Prostate gland (tissue), 2 donors: ENCODE results near the gene LONP2. TPM values are rescaled to one million over a fixed set of nuclear protein-coding genes. Genes with fewer than 3 reads are reported as not detected.
"Not testable (repeated sequence)": the region's sequence is repeated elsewhere in the genome, so short reads cannot be mapped to it uniquely, and the experiment has no call there.

Experiments
- DNase-seq: peaks from one replicate; pipeline ENCODE4 v3.0.0-alpha.2; 2019; ENCODE audit warnings: low spot score
- H3K27ac ChIP-seq, 2 donors: fragments of 200-600 bp; sonication (generic); 2 replicates each; pipeline ENCODE4 v1.5.1; 2017 to 2019
- H3K27me3 ChIP-seq: fragments of 200-600 bp; sonication (generic); replicated peaks from 2 replicates; pipeline ENCODE4 v1.5.1; 2019; ENCODE audit not compliant: insufficient read depth
- H3K36me3 ChIP-seq, 2 donors: fragments of 200-600 bp; sonication (generic); 1 replicate in 1 of 2; 2 replicates in 1 of 2; pipeline versions ENCODE4 v1.5.1 to v1.8.1; 2017 to 2019
- H3K4me1 ChIP-seq: fragments of 200-600 bp; sonication (generic); replicated peaks from 2 replicates; pipeline ENCODE4 v1.5.1; 2019
- H3K4me3 ChIP-seq, 2 donors: fragments of 200-600 bp; sonication (generic); 2 replicates each; pipeline ENCODE4 v1.5.1; 2017 to 2019
- H3K9me3 ChIP-seq: fragments of 200-600 bp; sonication (generic); 2 replicates; pipeline ENCODE4 v1.5.1; 2017
- POLR2A ChIP-seq: fragments of 450-650 bp; IDR thresholded peaks from one replicate; pipeline ENCODE4 v1.6.1; 2016; ENCODE audit warnings: antibody characterized with exemption, mild to moderate bottlenecking
- POLR2AphosphoS5 ChIP-seq: sonication (generic); formaldehyde crosslinking; IDR thresholded peaks from one replicate; pipeline ENCODE4 v1.6.1; 2017; ENCODE audit warnings: antibody characterized with exemption
- WGBS: methylation state at CpG from one replicate; pipeline ENCODE4 v1.1.5; 2018; 5-methylcytosine and 5-hydroxymethylcytosine counted together
- intact Hi-C: fragments of 100-400 bp; cut with DNase I; formaldehyde crosslinking; loops from one replicate; pipeline ENCODE4 v1.14.2; 2022
- total RNA-seq, 2 donors: library from RNA; depleted of rRNA; stranded (reverse); fragments of >200 nt; gene quantifications; one replicate each; pipeline ENCODE4 v1.1.0, GENCODE V29; 2016
- TF ChIP-seq, protein P1 (sequence below), 4 experiments: fragments of 200-600 bp in 2 of 4; fragments of 450-650 bp in 2 of 4; sonication (generic) in 2 of 4; IDR thresholded peaks; 1 replicate in 3 of 4; 2 replicates in 1 of 4; pipeline ENCODE4 v1.5.1; 2016 to 2019; ENCODE audit warnings: antibody characterized with exemption in 4 of 4, mild to moderate bottlenecking in 2 of 4, moderate library complexity in 2 of 4

Gene LONP2
- total RNA-seq, 2 donors from 2014 or later, result 74.6 to 81.0 TPM

- Histone ChIP-seq H3K27ac (no peak overlapping the region), H3K27me3 (no peaks in the 10 kb centered on the region), H3K9me3 (no peaks in the 10 kb centered on the region), H3K4me1 (no peaks in the 10 kb centered on the region), H3K36me3 (no peaks in the 10 kb centered on the region), H3K4me3 (no peak overlapping the region)
- TF ChIP-seq, protein P1, sequence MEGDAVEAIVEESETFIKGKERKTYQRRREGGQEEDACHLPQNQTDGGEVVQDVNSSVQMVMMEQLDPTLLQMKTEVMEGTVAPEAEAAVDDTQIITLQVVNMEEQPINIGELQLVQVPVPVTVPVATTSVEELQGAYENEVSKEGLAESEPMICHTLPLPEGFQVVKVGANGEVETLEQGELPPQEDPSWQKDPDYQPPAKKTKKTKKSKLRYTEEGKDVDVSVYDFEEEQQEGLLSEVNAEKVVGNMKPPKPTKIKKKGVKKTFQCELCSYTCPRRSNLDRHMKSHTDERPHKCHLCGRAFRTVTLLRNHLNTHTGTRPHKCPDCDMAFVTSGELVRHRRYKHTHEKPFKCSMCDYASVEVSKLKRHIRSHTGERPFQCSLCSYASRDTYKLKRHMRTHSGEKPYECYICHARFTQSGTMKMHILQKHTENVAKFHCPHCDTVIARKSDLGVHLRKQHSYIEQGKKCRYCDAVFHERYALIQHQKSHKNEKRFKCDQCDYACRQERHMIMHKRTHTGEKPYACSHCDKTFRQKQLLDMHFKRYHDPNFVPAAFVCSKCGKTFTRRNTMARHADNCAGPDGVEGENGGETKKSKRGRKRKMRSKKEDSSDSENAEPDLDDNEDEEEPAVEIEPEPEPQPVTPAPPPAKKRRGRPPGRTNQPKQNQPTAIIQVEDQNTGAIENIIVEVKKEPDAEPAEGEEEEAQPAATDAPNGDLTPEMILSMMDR (IDR thresholded peaks at IDR 0.05), result no peak
- no peak for TF ChIP-seq POLR2A
- no peak for TF ChIP-seq POLR2AphosphoS5
- WGBS, result 88% methylated on average over 5 of the region's 5 CpGs
- DNase-seq, result no peak
- intact Hi-C loops, result no loop called here
Measured at GRCh38 chr16:48392407-48392806, 148.3 kb downstream of the LONP2 start.

DNA sequence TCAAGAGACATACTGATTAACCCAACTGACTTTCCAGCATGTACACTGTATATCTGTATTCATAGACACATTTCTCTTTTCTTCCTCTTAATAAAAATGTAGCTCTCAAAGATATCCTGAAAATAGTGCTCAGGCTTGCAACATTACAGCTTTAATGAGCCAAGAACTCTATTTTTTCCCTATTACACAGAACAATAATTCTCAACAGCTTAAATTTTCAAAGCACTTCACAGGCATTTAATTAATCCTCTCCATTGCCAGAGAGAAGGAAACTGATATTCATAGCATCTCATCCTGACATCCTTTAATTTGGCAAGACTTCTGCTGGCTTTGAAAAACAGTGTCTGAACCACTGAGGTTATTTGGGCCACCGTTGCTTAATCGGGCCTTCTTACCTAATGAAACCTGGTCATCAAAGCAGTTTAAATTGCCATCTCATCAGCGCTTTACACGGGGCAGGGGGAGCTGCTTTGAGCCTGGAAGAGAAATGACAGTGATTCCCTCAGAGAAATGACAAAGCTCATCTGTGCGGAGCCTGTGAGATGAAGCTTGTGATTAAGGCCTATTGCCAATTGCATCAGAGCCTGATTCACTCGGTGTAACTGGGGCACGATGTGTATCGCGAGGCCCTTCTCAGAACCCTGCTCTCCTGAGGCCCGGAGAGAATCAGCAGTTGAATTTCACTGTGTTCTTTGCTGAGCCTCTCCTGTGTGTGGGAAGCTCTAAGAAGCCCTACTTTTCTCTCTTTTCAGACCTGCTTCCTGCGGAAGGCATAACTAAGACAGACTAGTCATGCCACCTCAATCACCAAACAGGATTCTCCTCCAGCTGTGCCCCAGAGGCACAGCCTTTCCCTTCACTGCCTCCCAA lies 149.6 kb downstream of the LONP2 start:
- intact Hi-C loops, result no loop called here

DNA sequence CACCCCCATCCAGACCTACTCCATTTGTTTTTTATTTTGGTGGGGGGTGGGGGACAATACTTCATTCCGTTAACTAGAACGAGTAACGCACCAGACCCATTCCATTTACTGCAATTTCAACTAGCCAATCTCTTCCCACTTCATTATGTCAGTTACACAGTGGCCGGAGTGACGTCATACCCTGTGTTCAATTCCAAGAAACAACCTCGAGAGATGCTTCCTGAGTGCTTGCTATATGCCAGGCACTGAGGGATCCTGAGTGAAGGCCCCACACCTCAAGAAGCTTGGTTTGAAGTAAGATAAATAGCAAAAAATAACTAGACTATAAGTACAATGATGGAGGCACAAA lies 150.2 kb downstream of the LONP2 start:
- H3K4me1 ChIP-seq, result no peaks in the 10 kb centered on the region
- intact Hi-C loops, result no loop called here
- TF ChIP-seq POLR2AphosphoS5 (no peak), POLR2A (no peak)
- TF ChIP-seq, protein P1 (IDR thresholded peaks at IDR 0.05), result no peak
- H3K4me3 ChIP-seq, result no peak overlapping the region
- H3K9me3 ChIP-seq, result no peaks in the 10 kb centered on the region
- no peaks in the 10 kb centered on the region for H3K27me3 ChIP-seq
- 76% methylated on average over 6 of the region's 6 CpGs for WGBS
- peak overlapping the region; percentile 40 to 67 for H3K27ac ChIP-seq
- no peaks in the 10 kb centered on the region for H3K36me3 ChIP-seq
- no peak for DNase-seq

More for the DNA sequence above, 149.6 kb downstream of the LONP2 start:
- TF ChIP-seq POLR2AphosphoS5, result peak; percentile 59
- TF ChIP-seq, protein P1 (IDR thresholded peaks at IDR 0.05), result no peak
- peak overlapping the region; percentile 40 to 67 for H3K27ac ChIP-seq
- no peaks in the 10 kb centered on the region for H3K36me3 ChIP-seq
- no peaks in the 10 kb centered on the region for H3K27me3 ChIP-seq
- no peak for DNase-seq
- no peaks in the 10 kb centered on the region for H3K9me3 ChIP-seq
- no peak overlapping the region for H3K4me3 ChIP-seq
- H3K4me1 ChIP-seq, result no peaks in the 10 kb centered on the region
- WGBS, result 52% methylated on average over 11 of the region's 11 CpGs

GRCh38 chr16:48395375-48395774 lies 151.3 kb downstream of the LONP2 start:
- no peaks in the 10 kb centered on the region for H3K27me3 ChIP-seq
- 80% methylated on average over 3 of the region's 3 CpGs for WGBS
- TF ChIP-seq POLR2AphosphoS5, result no peak
- TF ChIP-seq, protein P1 (IDR thresholded peaks at IDR 0.05), result no peak
- no peak for TF ChIP-seq POLR2A

DNA sequence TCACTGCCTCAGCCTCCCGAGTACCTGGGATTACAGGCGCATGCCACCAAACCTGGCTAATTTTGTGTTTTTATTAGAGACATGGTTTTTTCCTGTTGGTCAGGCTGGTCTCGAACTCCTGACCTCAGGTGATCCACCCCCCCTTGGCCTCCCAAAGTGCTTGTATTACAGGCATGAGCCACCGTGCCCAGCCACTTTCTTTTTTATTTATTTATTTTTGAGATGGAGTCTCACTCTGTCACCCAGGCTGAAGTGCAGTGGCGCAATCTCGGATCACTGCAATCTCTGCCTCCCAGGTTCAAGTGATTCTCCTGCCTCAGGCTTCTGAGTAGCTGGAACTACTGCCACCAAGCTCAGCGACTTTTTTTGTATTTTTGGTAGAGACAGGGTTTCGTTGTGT lies 158.4 kb downstream of the LONP2 start:
- WGBS, result 90% methylated on average over 8 of the region's 8 CpGs
- H3K4me1 ChIP-seq, H3K9me3 ChIP-seq, H3K36me3 ChIP-seq, H3K4me3 ChIP-seq, H3K27ac ChIP-seq, DNase-seq, H3K27me3 ChIP-seq, intact Hi-C loops: not testable (repeated sequence)

More at GRCh38 chr16:48395375-48395774, 151.3 kb downstream of the LONP2 start:
- Histone ChIP-seq H3K36me3 (no peaks in the 10 kb centered on the region), H3K4me1 (no peaks in the 10 kb centered on the region), H3K9me3 (no peaks in the 10 kb centered on the region), H3K27ac (no peak overlapping the region), H3K4me3 (no peak overlapping the region)
- no peak for DNase-seq
- intact Hi-C loops, result no loop called here
